Measurements from ENCODE around the gene HDAC7. TPM values are rescaled to one million over a fixed set of nuclear protein-coding genes. Genes with fewer than 3 reads are reported as not detected.

HDAC7 gene
- polyA plus RNA-seq, 4 donors: 2.2 to 30.3 (median 15.3) TPM

DNA sequence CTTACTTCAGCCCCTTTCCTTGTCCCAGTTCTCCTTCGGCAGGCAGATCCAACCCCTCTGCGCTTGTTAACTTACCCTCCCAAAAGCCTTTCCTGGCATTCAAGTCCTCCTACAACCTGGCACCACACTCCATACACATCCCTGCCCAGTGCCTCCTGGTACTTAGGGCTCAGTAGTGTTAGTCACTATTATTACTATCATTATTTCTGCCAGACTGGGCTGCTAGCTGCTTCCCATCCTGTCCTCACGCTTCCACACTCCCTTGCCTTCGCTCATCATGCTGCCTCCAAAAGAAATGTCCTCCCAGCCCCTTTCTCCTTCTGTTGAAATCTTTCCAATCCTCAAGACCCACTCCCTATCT lies 1.6 kb upstream of the HDAC7 start:
- peaks cover 0 to 10% (median 0%) of the 10 kb centered on the region in 3 donors for H3K36me3 ChIP-seq (ENCODE audit: control insufficient read depth in 3 of 3, insufficient read depth in 2 of 3, low read depth in 1 of 3, low read length in 3 of 3)
- peaks cover 0 to 57% (median 31%) of the 10 kb centered on the region in 3 donors for H3K4me1 ChIP-seq (ENCODE audit: control insufficient read depth in 3 of 3, insufficient read depth in 2 of 3, low read depth in 1 of 3, low read length in 2 of 3)
- no peaks in the 10 kb centered on the region for H3K9me3 ChIP-seq (ENCODE audit: control insufficient read depth in 2 of 2, insufficient read depth in 1 of 2, low read depth in 1 of 2, low read length in 1 of 2)
- no peak for DNase-seq
- H3K27me3 ChIP-seq (ENCODE audit: control insufficient read depth in 3 of 3, insufficient read depth in 3 of 3, low read length in 3 of 3): no peaks in the 10 kb centered on the region
- 86 to 90% (median 89%) methylated on average over 4 of the region's 4 CpGs for WGBS, 3 donors
- H3K27ac ChIP-seq (ENCODE audit: low read depth in 1 of 3, low read length in 2 of 3): peak overlapping the region in 2 of 3 donors; percentile 92 to 93
- H3K4me3 ChIP-seq (ENCODE audit: low read depth in 1 of 3, low read length in 3 of 3): no peak overlapping the region
- FAIRE-seq: no peak

DNA sequence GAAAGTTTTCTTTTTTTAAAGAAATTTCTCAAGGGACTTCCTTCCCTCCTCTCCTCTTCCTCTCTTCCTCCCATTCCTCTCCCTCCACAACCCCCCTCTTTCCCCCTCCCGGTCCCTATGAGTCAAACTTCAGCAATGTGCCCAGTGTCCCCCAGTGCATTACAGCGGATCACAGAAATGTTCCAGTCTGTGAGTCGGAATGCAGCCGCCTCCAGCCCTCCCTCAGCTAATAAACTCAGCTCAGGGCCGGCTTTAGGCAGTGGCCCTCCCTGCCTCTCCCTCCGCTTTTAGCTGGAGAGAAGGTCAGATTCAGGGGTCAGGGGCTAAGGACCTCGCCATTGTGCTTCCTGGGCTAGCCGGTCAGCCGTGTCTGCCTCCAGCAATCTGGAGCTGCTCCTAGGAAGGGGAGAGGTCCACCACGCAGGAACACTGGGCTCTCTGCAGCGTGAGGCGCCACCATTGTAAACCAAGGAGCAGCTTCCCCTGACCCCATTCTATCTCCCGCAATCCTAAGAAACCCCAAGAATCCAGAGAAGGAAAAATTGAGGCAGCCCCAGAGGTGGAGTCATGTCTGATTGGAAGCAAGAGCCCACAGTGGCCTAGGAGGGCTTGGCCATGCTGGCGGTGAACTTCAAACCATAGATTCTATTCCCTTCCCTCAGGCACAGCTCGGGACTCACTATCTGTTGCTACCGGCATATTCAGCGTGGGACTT lies 1.1 kb upstream of the HDAC7 start:
- FAIRE-seq (no peak), DNase-seq (peak; percentile 58 to 82)
- H3K4me3 ChIP-seq (ENCODE audit: low read depth in 1 of 3, low read length in 3 of 3): peak overlapping the region in 1 of 3 donors; percentile 80
- peak overlapping the region in 2 of 3 donors; percentile 92 to 93 for H3K27ac ChIP-seq (ENCODE audit: low read depth in 1 of 3, low read length in 2 of 3)
- H3K4me1 ChIP-seq (ENCODE audit: control insufficient read depth in 3 of 3, insufficient read depth in 2 of 3, low read depth in 1 of 3, low read length in 2 of 3): peaks cover 0 to 57% (median 31%) of the 10 kb centered on the region in 3 donors
- H3K27me3 ChIP-seq (ENCODE audit: control insufficient read depth in 3 of 3, insufficient read depth in 3 of 3, low read length in 3 of 3): no peaks in the 10 kb centered on the region
- H3K36me3 ChIP-seq (ENCODE audit: control insufficient read depth in 3 of 3, insufficient read depth in 2 of 3, low read depth in 1 of 3, low read length in 3 of 3): peaks cover 0 to 10% (median 0%) of the 10 kb centered on the region in 3 donors
- H3K9me3 ChIP-seq (ENCODE audit: control insufficient read depth in 2 of 2, insufficient read depth in 1 of 2, low read depth in 1 of 2, low read length in 1 of 2): no peaks in the 10 kb centered on the region
- 28 to 53% (median 39%) methylated on average over 17 of the region's 17 CpGs for WGBS, 3 donors

DNA sequence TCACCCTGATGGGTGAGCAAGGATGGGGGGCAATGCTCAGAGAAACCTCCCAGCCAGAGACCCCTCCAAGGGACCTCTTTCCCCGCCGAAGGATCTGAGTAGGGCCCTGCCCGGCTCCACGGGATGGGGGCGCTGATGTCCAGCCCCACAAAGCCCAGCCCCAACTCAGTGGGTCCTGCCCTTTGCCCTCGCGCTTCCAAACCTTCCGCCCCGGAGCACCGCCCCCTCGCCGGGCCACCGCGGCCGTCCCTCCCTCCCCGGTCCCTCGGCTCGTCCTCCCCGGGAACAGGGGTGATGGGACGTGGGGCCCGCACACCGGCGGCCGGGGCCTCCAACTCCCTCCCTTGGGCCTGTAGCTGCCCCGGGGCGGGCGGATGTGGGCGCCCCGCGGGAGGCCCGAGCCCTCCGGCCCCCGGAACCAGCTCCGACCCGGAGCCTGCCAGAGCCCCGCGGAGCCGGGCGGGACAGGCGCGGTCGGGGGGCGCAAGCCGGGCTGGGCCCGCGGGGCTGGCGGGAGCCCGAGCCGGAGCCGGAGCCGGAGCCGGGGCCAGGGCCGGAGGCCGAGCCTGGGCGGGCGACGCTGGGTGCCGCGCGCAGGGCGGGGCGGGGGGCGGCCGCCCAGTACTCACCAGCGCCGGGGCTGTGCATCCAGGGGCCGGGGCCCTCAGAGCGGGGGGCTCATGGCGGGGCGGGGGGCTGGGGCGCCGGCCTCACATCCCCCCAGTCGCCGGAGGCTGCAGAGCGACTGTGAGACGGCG lies 386 bp downstream of the HDAC7 start:
- no peaks in the 10 kb centered on the region for H3K27me3 ChIP-seq (ENCODE audit: control insufficient read depth in 3 of 3, insufficient read depth in 3 of 3, low read length in 3 of 3)
- peak overlapping the region; percentile 75 to 93 (median 92) for H3K27ac ChIP-seq (ENCODE audit: low read depth in 1 of 3, low read length in 2 of 3)
- peaks cover 0 to 12% (median 0%) of the 10 kb centered on the region in 3 donors for H3K36me3 ChIP-seq (ENCODE audit: control insufficient read depth in 3 of 3, insufficient read depth in 2 of 3, low read depth in 1 of 3, low read length in 3 of 3)
- FAIRE-seq: no peak
- peak; percentile 35 to 76 for DNase-seq
- WGBS, 3 donors: 1 to 2% (median 2%) methylated on average over 35 to 77 of the region's 77 CpGs
- peak overlapping the region; percentile 71 to 80 (median 76) for H3K4me3 ChIP-seq (ENCODE audit: low read depth in 1 of 3, low read length in 3 of 3)
- H3K4me1 ChIP-seq (ENCODE audit: control insufficient read depth in 3 of 3, insufficient read depth in 2 of 3, low read depth in 1 of 3, low read length in 2 of 3): peaks cover 0 to 51% (median 33%) of the 10 kb centered on the region in 3 donors
- no peaks in the 10 kb centered on the region for H3K9me3 ChIP-seq (ENCODE audit: control insufficient read depth in 2 of 2, insufficient read depth in 1 of 2, low read depth in 1 of 2, low read length in 1 of 2)

DNA sequence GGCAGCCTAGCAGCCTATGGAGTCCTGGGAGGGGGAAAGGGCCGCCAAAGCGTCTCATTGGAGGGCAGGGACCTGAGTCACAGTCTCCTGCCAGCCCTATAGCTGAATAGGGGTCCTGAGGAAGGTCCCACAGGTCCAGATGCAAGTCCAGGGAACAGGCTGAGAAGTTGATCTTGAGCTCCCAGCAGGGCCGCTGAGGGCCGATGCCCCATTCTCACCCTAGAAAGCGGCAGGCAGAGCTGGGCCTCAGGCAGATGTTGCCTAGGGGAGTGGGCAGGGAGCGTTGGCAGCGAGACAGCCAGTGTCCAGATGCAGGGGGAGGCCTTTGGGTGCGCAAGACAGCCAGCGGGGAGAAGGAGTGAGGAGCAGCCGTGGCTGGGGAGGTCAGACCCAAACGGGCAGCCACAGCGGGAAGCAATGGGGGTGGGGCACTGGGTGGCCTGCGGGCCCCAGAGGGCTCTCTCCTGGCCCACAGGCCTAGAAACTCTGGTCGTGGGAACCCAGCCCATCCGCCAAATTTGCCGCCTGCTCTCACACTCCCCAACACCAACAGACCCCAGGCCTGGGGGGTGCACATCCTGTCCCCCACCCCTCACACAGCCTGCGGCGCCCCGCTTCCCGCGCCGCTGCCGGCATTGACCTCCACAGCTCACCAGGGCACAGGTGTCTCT lies 1.1 kb downstream of the HDAC7 start:
- WGBS, 3 donors: 23 to 59% (median 52%) methylated on average over 22 to 23 of the region's 23 CpGs
- Histone ChIP-seq H3K27ac (ENCODE audit: low read depth in 1 of 3, low read length in 2 of 3) (peak overlapping the region; percentile 68 to 93 (median 75)), H3K9me3 (ENCODE audit: control insufficient read depth in 2 of 2, insufficient read depth in 1 of 2, low read depth in 1 of 2, low read length in 1 of 2) (no peaks in the 10 kb centered on the region), H3K27me3 (ENCODE audit: control insufficient read depth in 3 of 3, insufficient read depth in 3 of 3, low read length in 3 of 3) (no peaks in the 10 kb centered on the region), H3K4me1 (ENCODE audit: control insufficient read depth in 3 of 3, insufficient read depth in 2 of 3, low read depth in 1 of 3, low read length in 2 of 3) (peaks cover 0 to 55% (median 38%) of the 10 kb centered on the region in 3 donors), H3K36me3 (ENCODE audit: control insufficient read depth in 3 of 3, insufficient read depth in 2 of 3, low read depth in 1 of 3, low read length in 3 of 3) (peaks cover 0 to 19% (median 0%) of the 10 kb centered on the region in 3 donors), H3K4me3 (ENCODE audit: low read depth in 1 of 3, low read length in 3 of 3) (peak overlapping the region; percentile 71 to 80 (median 76))
- FAIRE-seq (no peak), DNase-seq (peak in 1 of 2 donors; percentile 40)

DNA sequence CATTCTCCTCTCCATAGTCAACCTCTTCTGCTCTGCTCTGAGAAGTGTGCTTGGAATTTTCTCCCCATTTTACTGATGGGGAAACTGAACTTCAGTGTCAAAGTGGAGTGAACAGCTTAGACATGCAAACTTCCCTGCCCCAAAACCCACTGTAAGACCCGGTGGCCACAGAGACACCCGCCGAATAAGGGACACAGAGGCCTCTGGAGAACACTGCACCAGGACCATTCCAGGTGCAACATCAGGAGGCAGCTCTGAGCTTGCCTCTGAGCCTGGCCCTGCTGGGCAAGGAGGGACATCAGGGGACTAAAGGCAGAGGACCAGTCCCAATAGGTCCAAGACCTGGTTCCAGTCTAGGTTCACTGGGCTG lies 1.7 kb downstream of the HDAC7 start:
- FAIRE-seq: no peak
- Histone ChIP-seq H3K4me1 (ENCODE audit: control insufficient read depth in 3 of 3, insufficient read depth in 2 of 3, low read depth in 1 of 3, low read length in 2 of 3) (peaks cover 0 to 61% (median 41%) of the 10 kb centered on the region in 3 donors), H3K4me3 (ENCODE audit: low read depth in 1 of 3, low read length in 3 of 3) (peak overlapping the region in 2 of 3 donors; percentile 43 to 80), H3K36me3 (ENCODE audit: control insufficient read depth in 3 of 3, insufficient read depth in 2 of 3, low read depth in 1 of 3, low read length in 3 of 3) (peaks cover 0 to 21% (median 0%) of the 10 kb centered on the region in 3 donors), H3K27ac (ENCODE audit: low read depth in 1 of 3, low read length in 2 of 3) (peak overlapping the region; percentile 68 to 93 (median 75)), H3K27me3 (ENCODE audit: control insufficient read depth in 3 of 3, insufficient read depth in 3 of 3, low read length in 3 of 3) (no peaks in the 10 kb centered on the region), H3K9me3 (ENCODE audit: control insufficient read depth in 2 of 2, insufficient read depth in 1 of 2, low read depth in 1 of 2, low read length in 1 of 2) (no peaks in the 10 kb centered on the region)
- 41 to 83% (median 58%) methylated on average over 3 of the region's 3 CpGs for WGBS, 3 donors
- no peak for DNase-seq

DNA sequence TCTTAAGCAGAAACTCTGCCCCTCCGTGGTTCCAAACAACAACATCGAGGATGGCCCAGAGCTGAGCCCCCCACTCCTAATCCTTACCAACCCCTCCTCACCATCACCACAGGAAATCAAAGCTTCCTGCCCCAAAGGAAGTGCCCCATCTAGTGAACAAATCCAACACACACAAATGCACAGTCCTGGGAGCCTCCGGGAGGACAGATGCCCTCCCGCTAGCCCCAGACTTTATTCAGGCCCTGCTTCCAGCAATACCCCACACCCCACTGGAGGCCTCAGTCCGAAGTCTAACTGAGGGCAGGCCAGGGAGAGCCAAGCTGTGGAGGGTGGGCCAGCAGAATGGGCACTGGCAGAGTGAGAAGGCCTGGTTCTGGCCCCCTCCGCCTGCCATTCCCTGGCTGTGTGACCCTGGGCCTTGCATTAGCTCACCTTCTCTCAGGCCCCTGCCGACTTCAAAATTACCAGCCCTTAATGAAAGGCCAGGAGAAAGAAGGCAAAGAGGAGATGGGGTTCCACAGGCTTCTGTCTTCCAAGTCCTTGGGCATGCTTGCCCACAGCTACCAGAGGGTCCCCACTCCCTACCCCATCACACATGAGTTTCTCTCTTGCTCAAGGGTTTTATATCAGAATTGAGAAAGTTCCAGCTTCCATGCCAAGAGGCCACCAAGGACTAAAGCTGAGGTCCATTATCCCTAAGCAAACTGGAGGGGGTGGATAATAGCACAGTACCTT lies 2.3 kb downstream of the HDAC7 start:
- peak overlapping the region in 1 of 3 donors; percentile 3 for H3K4me3 ChIP-seq (ENCODE audit: low read depth in 1 of 3, low read length in 3 of 3)
- H3K9me3 ChIP-seq (ENCODE audit: control insufficient read depth in 2 of 2, insufficient read depth in 1 of 2, low read depth in 1 of 2, low read length in 1 of 2): no peaks in the 10 kb centered on the region
- DNase-seq (peak in 1 of 2 donors; percentile 47), FAIRE-seq (no peak)
- peak overlapping the region; percentile 29 to 93 (median 46) for H3K27ac ChIP-seq (ENCODE audit: low read depth in 1 of 3, low read length in 2 of 3)
- WGBS, 3 donors: 31 to 59% (median 51%) methylated on average over 7 of the region's 7 CpGs
- H3K4me1 ChIP-seq (ENCODE audit: control insufficient read depth in 3 of 3, insufficient read depth in 2 of 3, low read depth in 1 of 3, low read length in 2 of 3): peaks cover 0 to 61% (median 41%) of the 10 kb centered on the region in 3 donors
- no peaks in the 10 kb centered on the region for H3K27me3 ChIP-seq (ENCODE audit: control insufficient read depth in 3 of 3, insufficient read depth in 3 of 3, low read length in 3 of 3)
- peaks cover 0 to 21% (median 0%) of the 10 kb centered on the region in 3 donors for H3K36me3 ChIP-seq (ENCODE audit: control insufficient read depth in 3 of 3, insufficient read depth in 2 of 3, low read depth in 1 of 3, low read length in 3 of 3)

DNA sequence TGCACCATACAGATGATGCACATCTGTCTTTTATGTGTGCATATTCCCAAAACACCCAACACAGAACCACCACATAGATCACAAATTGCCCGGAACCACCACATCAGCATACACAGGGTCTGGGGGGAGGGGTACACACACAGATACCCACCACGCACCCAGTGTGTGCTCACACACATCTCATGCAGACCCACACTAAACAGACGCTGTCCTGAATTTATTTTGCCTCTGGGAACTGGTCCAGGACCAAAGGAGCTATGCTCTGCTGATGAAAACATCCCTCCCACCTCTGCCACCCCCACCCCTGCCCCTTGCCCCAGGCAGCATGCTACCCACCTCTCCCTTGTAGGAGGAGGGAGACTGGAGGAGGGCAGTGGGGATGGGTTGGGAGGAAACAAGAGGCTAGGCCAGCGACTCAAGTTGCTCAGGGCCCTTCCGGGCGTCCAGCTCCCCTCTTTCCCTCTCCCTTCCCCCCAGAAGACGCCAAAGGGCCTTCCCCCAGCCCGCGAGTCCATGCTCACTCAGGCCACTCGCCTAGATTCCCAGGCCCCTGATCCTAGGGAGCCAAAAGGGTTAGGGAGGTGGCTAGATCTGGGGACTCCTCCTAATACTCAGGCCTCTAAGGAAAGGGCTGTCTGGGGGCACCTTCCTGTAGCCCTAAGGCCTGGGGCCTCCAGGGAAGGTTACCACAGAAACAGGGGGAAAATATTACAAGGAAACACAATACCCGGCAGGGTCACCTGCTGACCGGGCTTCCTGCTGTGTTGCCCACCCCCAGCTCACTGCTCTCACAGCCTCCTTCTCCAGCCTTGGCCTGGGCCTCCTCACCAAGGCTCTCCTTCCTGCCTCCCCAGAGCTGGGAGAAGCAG lies 3.1 kb downstream of the HDAC7 start:
- Histone ChIP-seq H3K27me3 (ENCODE audit: control insufficient read depth in 3 of 3, insufficient read depth in 3 of 3, low read length in 3 of 3) (no peaks in the 10 kb centered on the region), H3K4me3 (ENCODE audit: low read depth in 1 of 3, low read length in 3 of 3) (no peak overlapping the region), H3K4me1 (ENCODE audit: control insufficient read depth in 3 of 3, insufficient read depth in 2 of 3, low read depth in 1 of 3, low read length in 2 of 3) (peaks cover 0 to 61% (median 37%) of the 10 kb centered on the region in 3 donors), H3K9me3 (ENCODE audit: control insufficient read depth in 2 of 2, insufficient read depth in 1 of 2, low read depth in 1 of 2, low read length in 1 of 2) (no peaks in the 10 kb centered on the region), H3K27ac (ENCODE audit: low read depth in 1 of 3, low read length in 2 of 3) (peak overlapping the region; percentile 29 to 93 (median 46)), H3K36me3 (ENCODE audit: control insufficient read depth in 3 of 3, insufficient read depth in 2 of 3, low read depth in 1 of 3, low read length in 3 of 3) (peaks cover 0 to 25% (median 0%) of the 10 kb centered on the region in 3 donors)
- FAIRE-seq (no peak), DNase-seq (no peak)
- WGBS, 3 donors: 40 to 75% (median 55%) methylated on average over 11 to 12 of the region's 12 CpGs
